PFSK-1 (cell line): ENCODE data around the gene KATNAL1.

ENCODE experiments used
- FOXP2 ChIP-seq: optimal IDR thresholded peaks from 2 replicates; pipeline ENCODE3; 2011; ENCODE audit warnings: borderline replicate concordance, control low read depth, inconsistent platforms; ENCODE audit not compliant: insufficient read depth; ENCODE audit errors: extremely low read length, extremely low read depth
- POLR2AphosphoS5 ChIP-seq: IDR thresholded peaks from 2 replicates; pipeline ENCODE4 v1.6.1; 2012; ENCODE audit warnings: low read depth, mild to moderate bottlenecking, control low read depth, low read length, moderate library complexity
- SIN3A ChIP-seq: IDR thresholded peaks from 2 replicates; pipeline ENCODE4 v1.6.1; 2012; ENCODE audit warnings: mild to moderate bottlenecking, low read length, moderate library complexity, borderline replicate concordance; ENCODE audit not compliant: insufficient read depth
- TAF1 ChIP-seq: IDR thresholded peaks from 2 replicates; pipeline ENCODE4 v1.6.1; 2012; ENCODE audit warnings: low read length, control low read depth, borderline replicate concordance; ENCODE audit not compliant: insufficient read depth
- TF ChIP-seq, protein P1 (sequence below), 2 experiments: IDR thresholded peaks; 2 replicates each; pipeline versions ENCODE4 v1.6.1 to v1.8.0; 2011 to 2012; ENCODE audit warnings: low read depth in 2 of 2, low read length in 2 of 2, control low read depth in 1 of 2, inconsistent platforms in 1 of 2, mild to moderate bottlenecking in 1 of 2, moderate library complexity in 1 of 2; ENCODE audit not compliant: insufficient read depth in 1 of 2

KATNAL1 gene

GRCh38 chr13:30157616-30157993 lies 149.7 kb downstream of the KATNAL1 start:
- TF ChIP-seq POLR2AphosphoS5 (no peak), FOXP2 (no peak), TAF1 (no peak), SIN3A (no peak)
- TF ChIP-seq, protein P1, sequence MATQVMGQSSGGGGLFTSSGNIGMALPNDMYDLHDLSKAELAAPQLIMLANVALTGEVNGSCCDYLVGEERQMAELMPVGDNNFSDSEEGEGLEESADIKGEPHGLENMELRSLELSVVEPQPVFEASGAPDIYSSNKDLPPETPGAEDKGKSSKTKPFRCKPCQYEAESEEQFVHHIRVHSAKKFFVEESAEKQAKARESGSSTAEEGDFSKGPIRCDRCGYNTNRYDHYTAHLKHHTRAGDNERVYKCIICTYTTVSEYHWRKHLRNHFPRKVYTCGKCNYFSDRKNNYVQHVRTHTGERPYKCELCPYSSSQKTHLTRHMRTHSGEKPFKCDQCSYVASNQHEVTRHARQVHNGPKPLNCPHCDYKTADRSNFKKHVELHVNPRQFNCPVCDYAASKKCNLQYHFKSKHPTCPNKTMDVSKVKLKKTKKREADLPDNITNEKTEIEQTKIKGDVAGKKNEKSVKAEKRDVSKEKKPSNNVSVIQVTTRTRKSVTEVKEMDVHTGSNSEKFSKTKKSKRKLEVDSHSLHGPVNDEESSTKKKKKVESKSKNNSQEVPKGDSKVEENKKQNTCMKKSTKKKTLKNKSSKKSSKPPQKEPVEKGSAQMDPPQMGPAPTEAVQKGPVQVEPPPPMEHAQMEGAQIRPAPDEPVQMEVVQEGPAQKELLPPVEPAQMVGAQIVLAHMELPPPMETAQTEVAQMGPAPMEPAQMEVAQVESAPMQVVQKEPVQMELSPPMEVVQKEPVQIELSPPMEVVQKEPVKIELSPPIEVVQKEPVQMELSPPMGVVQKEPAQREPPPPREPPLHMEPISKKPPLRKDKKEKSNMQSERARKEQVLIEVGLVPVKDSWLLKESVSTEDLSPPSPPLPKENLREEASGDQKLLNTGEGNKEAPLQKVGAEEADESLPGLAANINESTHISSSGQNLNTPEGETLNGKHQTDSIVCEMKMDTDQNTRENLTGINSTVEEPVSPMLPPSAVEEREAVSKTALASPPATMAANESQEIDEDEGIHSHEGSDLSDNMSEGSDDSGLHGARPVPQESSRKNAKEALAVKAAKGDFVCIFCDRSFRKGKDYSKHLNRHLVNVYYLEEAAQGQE (IDR thresholded peaks at IDR 0.05; ENCODE audit: insufficient read depth in 1 of 2, low read depth in 2 of 2, low read length in 2 of 2) = no peak

GRCh38 chr13:30156826-30157615 lies 150.3 kb downstream of the KATNAL1 start:
- TF ChIP-seq TAF1 (no peak), POLR2AphosphoS5 (no peak), SIN3A (no peak), FOXP2 (no peak)
- TF ChIP-seq, protein P1 (IDR thresholded peaks at IDR 0.05; ENCODE audit: insufficient read depth in 1 of 2, low read depth in 2 of 2, low read length in 2 of 2) = no peak

DNA sequence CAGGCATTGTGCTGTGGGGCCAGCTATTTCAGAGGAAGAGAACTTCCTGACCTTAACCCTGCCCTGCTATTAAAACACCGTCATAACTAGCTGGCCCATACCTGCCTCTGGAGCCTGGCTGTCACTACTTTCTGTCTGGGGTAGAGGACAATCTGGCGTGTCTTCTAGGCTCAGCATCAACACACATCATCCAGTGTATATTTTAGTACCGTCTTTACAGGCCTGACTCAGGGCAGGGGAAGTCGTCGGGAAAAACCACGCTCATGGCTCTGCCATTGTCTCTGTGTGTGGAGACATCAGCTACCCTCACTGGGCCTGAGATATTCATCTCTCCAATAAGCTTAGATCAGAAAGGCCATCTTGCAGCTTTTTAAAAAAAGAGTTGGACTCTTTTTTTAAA lies 151.1 kb downstream of the KATNAL1 start:
- no peak for TF ChIP-seq SIN3A
- no peak for TF ChIP-seq POLR2AphosphoS5
- no peak for TF ChIP-seq TAF1
- TF ChIP-seq, protein P1 (IDR thresholded peaks at IDR 0.05; ENCODE audit: insufficient read depth in 1 of 2, low read depth in 2 of 2, low read length in 2 of 2) = no peak
- TF ChIP-seq FOXP2 = no peak

DNA sequence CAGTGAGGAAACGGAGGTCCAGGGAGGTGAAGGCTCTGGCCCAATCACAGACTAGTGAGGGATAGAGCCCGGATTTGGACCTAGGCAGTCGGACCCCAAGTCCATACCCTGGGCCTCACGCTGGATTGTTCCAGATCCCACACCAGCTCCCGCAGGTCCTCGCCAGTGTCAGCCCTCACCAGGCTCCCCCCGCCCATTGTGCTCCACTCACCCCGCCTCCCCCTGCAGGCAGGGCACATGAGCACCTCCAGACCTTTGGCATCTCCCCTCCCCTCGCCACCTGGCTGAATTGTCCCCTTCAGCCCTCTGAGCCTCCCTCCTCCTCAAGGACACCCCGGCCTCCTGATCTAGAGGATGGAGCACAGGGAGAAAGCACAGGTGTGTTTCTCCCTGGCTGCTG lies 152.4 kb downstream of the KATNAL1 start:
- TF ChIP-seq SIN3A (no peak), TAF1 (no peak), FOXP2 (no peak), POLR2AphosphoS5 (no peak)
- TF ChIP-seq, protein P1 (IDR thresholded peaks at IDR 0.05; ENCODE audit: insufficient read depth in 1 of 2, low read depth in 2 of 2, low read length in 2 of 2) = no peak
